ENCODE data around the gene GPSM3. TPM values are rescaled to one million over a fixed set of nuclear protein-coding genes. Genes with fewer than 3 reads are reported as not detected.
"Not testable (repeated sequence)": the region's sequence is repeated elsewhere in the genome, so short reads cannot be mapped to it uniquely, and the experiment has no call there.

The GPSM3 gene
- total RNA-seq, 2 experiments from 2014 or later = 274 to 282 TPM

DNA sequence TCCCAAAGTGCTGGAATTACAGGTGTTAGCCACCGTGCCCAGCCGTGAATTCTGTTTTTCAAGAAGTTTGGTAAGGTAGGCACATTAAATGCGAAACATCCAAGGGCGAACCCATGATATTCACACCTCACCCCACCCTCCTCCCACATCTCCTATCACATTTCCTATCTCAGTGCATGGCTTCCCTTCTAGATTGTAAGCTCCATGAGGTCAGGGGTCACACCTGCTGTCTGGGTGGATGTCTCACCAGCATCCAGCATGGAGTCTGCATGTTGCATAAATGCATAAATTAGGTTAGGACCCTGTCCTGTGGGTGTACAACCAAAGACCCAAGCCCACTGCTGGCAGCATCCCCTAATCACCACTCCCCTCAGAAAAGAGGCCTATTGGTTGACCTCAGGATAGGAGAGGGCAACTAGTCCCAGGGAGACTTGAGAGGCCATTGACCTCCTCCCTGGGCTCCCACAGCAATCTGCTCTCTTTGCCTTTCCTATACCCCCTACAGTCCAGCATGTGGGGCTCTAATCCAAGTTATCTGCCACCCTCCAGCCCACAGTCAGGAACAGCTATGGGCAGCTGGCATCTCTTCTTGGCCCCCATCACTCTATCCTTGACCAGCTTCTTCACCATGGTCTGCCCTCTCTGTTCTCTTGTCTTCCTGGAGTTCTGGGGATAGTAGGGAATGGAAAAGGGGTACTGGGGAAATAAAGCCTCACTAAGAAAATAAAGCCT, 44.9 kb downstream of the GPSM3 start:
- no peak overlapping the region for H3K4me3 Mint-ChIP-seq
- POLR2A ChIA-PET = no interaction called here
- H3K27ac Mint-ChIP-seq = no peak overlapping the region
- H3K4me1 Mint-ChIP-seq = peaks cover 25% of the 10 kb centered on the region
- H3K9me3 Mint-ChIP-seq = peaks cover 3% of the 10 kb centered on the region
- DNase-seq = no peak
- CTCF ChIA-PET = interaction anchor here (0.6 to 1.5 kb wide), 4 partner anchors 12 to 48 kb away, joined by 3 to 7 read pairs (median 4); partner anchors contain the start of gene ATF6B
- H3K36me3 Mint-ChIP-seq (ENCODE audit: low read depth) = peaks cover 2% of the 10 kb centered on the region
- peaks cover 53% of the 10 kb centered on the region for H3K27me3 Mint-ChIP-seq

GRCh38 chr6:32146687-32147086, 45.8 kb downstream of the GPSM3 start:
- POLR2A ChIA-PET = no interaction called here
- Mint-ChIP-seq H3K4me3 (no peak overlapping the region), H3K9me3 (peaks cover 3% of the 10 kb centered on the region), H3K4me1 (peaks cover 21% of the 10 kb centered on the region), H3K36me3 (ENCODE audit: low read depth) (peaks cover 2% of the 10 kb centered on the region), H3K27me3 (peaks cover 50% of the 10 kb centered on the region), H3K27ac (no peak overlapping the region)
- no peak for DNase-seq
- CTCF ChIA-PET = interaction anchor here (1.4 kb wide), 1 partner anchor 30 kb away, joined by 4 read pairs; no protein-coding TSS in a partner anchor

DNA sequence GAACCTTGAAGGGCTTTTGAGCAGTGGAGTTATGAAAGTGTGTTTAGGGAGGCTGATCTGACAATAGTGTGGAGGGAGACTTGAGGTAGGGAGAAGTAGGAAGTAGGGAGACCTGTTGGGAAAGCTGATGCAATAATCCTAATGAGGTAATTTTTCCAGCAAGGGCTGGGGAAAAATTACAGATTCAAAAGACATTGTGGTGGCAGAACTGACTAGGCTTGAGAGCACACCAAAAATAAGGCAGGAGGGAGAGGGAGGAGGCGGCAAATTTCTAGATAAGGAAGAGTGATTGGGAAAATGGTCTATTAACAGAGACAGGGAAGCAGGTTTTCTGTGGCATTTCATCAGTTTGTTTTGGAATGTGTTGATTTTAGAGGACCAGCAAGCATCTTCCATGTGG, 46.2 kb downstream of the GPSM3 start:
- peaks cover 3% of the 10 kb centered on the region for H3K9me3 Mint-ChIP-seq
- peaks cover 20% of the 10 kb centered on the region for H3K4me1 Mint-ChIP-seq
- H3K27ac Mint-ChIP-seq = no peak overlapping the region
- H3K27me3 Mint-ChIP-seq = peaks cover 51% of the 10 kb centered on the region
- ChIA-PET POLR2A (no interaction called here), CTCF (interaction anchor here (1.4 kb wide), 1 partner anchor 29 kb away, joined by 4 read pairs; no protein-coding TSS in a partner anchor)
- no peak for DNase-seq
- no peak overlapping the region for H3K4me3 Mint-ChIP-seq
- peaks cover 2% of the 10 kb centered on the region for H3K36me3 Mint-ChIP-seq (ENCODE audit: low read depth)

GRCh38 chr6:32144238-32144637, 48.2 kb downstream of the GPSM3 start:
- H3K27me3 Mint-ChIP-seq = peaks cover 39% of the 10 kb centered on the region
- CTCF ChIA-PET = interaction anchor here (0.5 kb wide), 1 partner anchor 1516 kb away, joined by 3 read pairs; no protein-coding TSS in a partner anchor
- peaks cover 14% of the 10 kb centered on the region for H3K4me1 Mint-ChIP-seq
- POLR2A ChIA-PET; H3K27ac Mint-ChIP-seq; H3K9me3 Mint-ChIP-seq; DNase-seq; H3K4me3 Mint-ChIP-seq; H3K36me3 Mint-ChIP-seq (ENCODE audit: low read depth): not testable (repeated sequence)

Small RNA genes lying within 50 kb of the gene (microRNA-seq; reads per million reads assigned to microRNA genes)
- gene MIR6721 (ENCODE audit: borderline microRNAs expressed, borderline replicate concordance) (not detected), gene MIR6833 (ENCODE audit: borderline microRNAs expressed, borderline replicate concordance) (0.84 reads per million)

Other genes starting within 250 kb of the GPSM3 start
- gene CFB, start 246.5 kb downstream of the GPSM3 start, total RNA-seq = under 1 TPM in 1 of 2 experiments, not detected in 1; 0.37 TPM
- 10 to 100 TPM; 65.2 to 72.3 TPM for gene NELFE, start 233.7 kb downstream of the GPSM3 start, total RNA-seq
- 100 to 1,000 TPM in 1 of 2 experiments, 10 to 100 TPM in 1; 88.0 to 101 TPM for gene SKIC2, start 233.5 kb downstream of the GPSM3 start, total RNA-seq
- gene DXO, start 220.5 kb downstream of the GPSM3 start, total RNA-seq = 10 to 100 TPM; 20.4 to 21.8 TPM
- gene C4A, start 210.6 kb downstream of the GPSM3 start, total RNA-seq = 1 to 10 TPM; 3.0 to 4.2 TPM
- 1 to 10 TPM; 2.0 to 2.2 TPM for gene C4B, start 177.8 kb downstream of the GPSM3 start, total RNA-seq
- gene CYP21A2, start 154.2 kb downstream of the GPSM3 start, total RNA-seq = under 1 TPM in 1 of 2 experiments, not detected in 1; 0.12 TPM
- 1 to 10 TPM; 3.9 to 6.7 TPM for gene TNXB, start 83.3 kb downstream of the GPSM3 start, total RNA-seq
- 100 to 1,000 TPM; 141 to 142 TPM for gene ATF6B, start 64.4 kb downstream of the GPSM3 start, total RNA-seq
- gene FKBPL, start 62.4 kb downstream of the GPSM3 start, total RNA-seq = 1 to 10 TPM; 6.6 to 7.8 TPM
- gene PRRT1, start 40.7 kb downstream of the GPSM3 start, total RNA-seq = under 1 TPM; 0.17 to 0.23 TPM
- gene PPT2, start 38.5 kb downstream of the GPSM3 start, total RNA-seq = 1 to 10 TPM; 8.3 to 9.2 TPM
- gene EGFL8, start 28.0 kb downstream of the GPSM3 start, total RNA-seq = 1 to 10 TPM; 6.0 to 8.6 TPM
- 10 to 100 TPM; 47.3 to 52.0 TPM for gene AGPAT1, start 16.6 kb downstream of the GPSM3 start, total RNA-seq
- gene RNF5, start 14.2 kb downstream of the GPSM3 start, total RNA-seq = 10 to 100 TPM; 39.8 to 49.7 TPM
- 10 to 100 TPM; 45.4 to 47.1 TPM for gene AGER, start 8.4 kb downstream of the GPSM3 start, total RNA-seq
- gene PBX2, start 2.4 kb downstream of the GPSM3 start, total RNA-seq = 10 to 100 TPM; 98.2 to 98.4 TPM
- gene NOTCH4, start 31.4 kb upstream of the GPSM3 start, total RNA-seq = under 1 TPM; 0.20 to 0.27 TPM
- gene TSBP1, start 179.3 kb upstream of the GPSM3 start, total RNA-seq = not detected
- gene BTNL2, start 214.5 kb upstream of the GPSM3 start, total RNA-seq = not detected
- gene HLA-DRA, start 247.2 kb upstream of the GPSM3 start, total RNA-seq = 10 to 100 TPM; 58.8 to 73.7 TPM

Measured in activated CD4-positive, alpha-beta T cell treated with anti-CD3 and anti-CD28 coated beads, Interleukin-2, amount 10 ng/mL, durations not matched to agents 7 days and 5 days (primary cell).